ENCODE results near the gene MX2.
"Not testable (repeated sequence)": the region's sequence is repeated elsewhere in the genome, so short reads cannot be mapped to it uniquely, and the experiment has no call there.

Gene MX2

DNA sequence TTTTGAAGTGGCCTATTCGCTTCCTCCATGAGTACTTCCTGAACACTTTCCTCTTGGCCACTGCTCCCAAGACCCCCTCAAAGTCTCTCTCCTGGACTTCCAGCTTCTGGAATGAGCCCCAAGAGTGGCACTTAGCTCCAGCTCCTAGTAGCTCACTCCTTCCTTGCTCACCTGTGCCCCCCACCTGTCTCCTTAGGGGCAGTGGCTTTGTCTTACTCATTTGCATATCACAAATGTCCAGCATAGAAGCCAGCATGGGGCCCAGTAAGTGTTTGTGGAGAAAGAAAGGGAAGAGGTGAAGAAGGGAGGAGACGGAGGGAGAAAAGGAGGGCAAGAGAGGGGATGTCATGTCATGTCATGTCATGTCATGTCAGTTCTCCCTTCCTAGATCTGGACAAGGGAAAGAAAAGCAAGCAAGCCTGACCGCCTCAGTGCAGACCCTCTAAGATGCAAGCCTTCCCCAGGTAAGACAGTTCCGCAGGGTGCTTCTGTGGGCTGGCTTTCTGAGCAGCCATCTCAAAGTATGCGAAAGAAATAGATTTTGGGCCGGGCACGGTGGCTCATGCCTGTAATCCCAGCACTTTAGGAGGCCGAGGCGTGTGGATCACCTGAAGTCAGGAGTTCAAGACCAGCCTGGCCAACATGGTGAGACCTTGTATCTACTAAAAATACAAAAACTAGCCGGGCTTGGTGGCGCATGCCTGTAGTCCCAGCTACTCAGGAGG is 57.3 kb downstream of the MX2 start:
- H3K4me3 ChIP-seq (ENCODE audit: low read length): no peak overlapping the region
- no peak for TF ChIP-seq CTCF (IDR thresholded peaks at IDR 0.05; ENCODE audit: insufficient read depth, low read depth, low read length, missing control alignments)
- DNase-seq (ENCODE audit: low read depth): no peak

GRCh38 chr21:41419921-41420862 is 58.4 kb downstream of the MX2 start:
- TF ChIP-seq CTCF (IDR thresholded peaks at IDR 0.05; ENCODE audit: insufficient read depth, low read depth, low read length, missing control alignments): no peak
- peak; percentile 78 for DNase-seq (ENCODE audit: low read depth)
- peak overlapping the region; percentile 60 for H3K4me3 ChIP-seq (ENCODE audit: low read length)

DNA sequence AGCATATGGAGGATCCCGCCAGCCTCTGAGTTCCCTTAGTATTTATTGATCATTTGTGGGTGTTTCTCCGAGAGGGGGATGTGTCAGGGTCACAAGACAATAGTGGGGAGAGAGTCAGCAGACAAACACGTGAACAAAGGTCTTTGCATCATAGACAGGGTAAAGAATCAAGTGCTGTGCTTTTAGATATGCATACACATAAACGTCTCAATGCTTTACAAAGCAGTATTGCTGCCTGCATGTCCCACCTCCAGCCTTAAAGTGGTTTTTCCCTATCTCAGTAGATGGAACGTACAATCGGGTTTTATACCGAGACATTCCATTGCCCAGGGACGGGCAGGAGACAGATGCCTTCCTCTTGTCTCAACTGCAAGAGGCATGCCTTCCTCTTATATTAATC is 59.2 kb downstream of the MX2 start:
- DNase-seq (ENCODE audit: low read depth); H3K4me3 ChIP-seq (ENCODE audit: low read length): not testable (repeated sequence)

GRCh38 chr21:41422546-41423304 is 60.9 kb downstream of the MX2 start:
- no peak for TF ChIP-seq CTCF (IDR thresholded peaks at IDR 0.05; ENCODE audit: insufficient read depth, low read depth, low read length, missing control alignments)
- no peak overlapping the region for H3K4me3 ChIP-seq (ENCODE audit: low read length)
- DNase-seq (ENCODE audit: low read depth): no peak

- DNase-seq (ENCODE audit: low read depth); H3K4me3 ChIP-seq (ENCODE audit: low read length): not testable (repeated sequence)
Observed at GRCh38 chr21:41423305-41423636, 61.4 kb downstream of the MX2 start.

GRCh38 chr21:41425588-41425953 is 63.7 kb downstream of the MX2 start:
- peak overlapping the region; percentile 52 for H3K4me3 ChIP-seq (ENCODE audit: low read length)
- no peak for DNase-seq (ENCODE audit: low read depth)
- TF ChIP-seq CTCF (IDR thresholded peaks at IDR 0.05; ENCODE audit: insufficient read depth, low read depth, low read length, missing control alignments): no peak

GRCh38 chr21:41425954-41426675 is 64.3 kb downstream of the MX2 start, which contains the start of gene MX1:
TSS of gene MX1 (plus strand) at chr21:41426239. CDS start at chr21:41432071, 5,832 bp downstream.
- no peak for TF ChIP-seq CTCF (IDR thresholded peaks at IDR 0.05; ENCODE audit: insufficient read depth, low read depth, low read length, missing control alignments)
- DNase-seq (ENCODE audit: low read depth): peak; percentile 51
- peak within 1 kb of the TSS; percentile 52 for H3K4me3 ChIP-seq (ENCODE audit: low read length)

All from epithelial cell of esophagus (primary cell).